Calu3 (cell line): ENCODE measurements around the gene TRAF3. TPM values are rescaled to one million over a fixed set of nuclear protein-coding genes. Genes with fewer than 3 reads are reported as not detected.

Experiments used
- BruUV-seq: library from RNA; stranded (reverse); fragments of 400-500 nt; replicated peaks from 2 replicates; lab custom pipeline; 2021; lab: Mats Ljungman, UMichigan
- CTCF ChIA-PET: fragments of 300-600 bp; sonication (Branson Sonifier 250); formaldehyde crosslinking; loops from one replicate; lab custom pipeline; 2022; ENCODE audit warnings: antibody characterized with exemption; lab: Charles Lee
- DNase-seq: peaks from one replicate; pipeline ENCODE4 v3.0.0; 2022
- H3K27ac Mint-ChIP-seq: one replicate; pipeline ENCODE4 v1.8.0; 2022; ENCODE audit warnings: mixed read lengths; ENCODE audit not compliant: unreplicated experiment
- H3K27me3 Mint-ChIP-seq: one replicate; pipeline ENCODE4 v1.8.0; 2022; ENCODE audit warnings: mixed read lengths; ENCODE audit not compliant: unreplicated experiment
- H3K36me3 Mint-ChIP-seq: one replicate; pipeline ENCODE4 v1.8.0; 2022; ENCODE audit warnings: mild to moderate bottlenecking, moderate library complexity, mixed read lengths; ENCODE audit not compliant: insufficient read depth, unreplicated experiment
- H3K4me1 Mint-ChIP-seq: one replicate; pipeline ENCODE4 v1.8.0; 2022; ENCODE audit warnings: mild to moderate bottlenecking, low read depth, mixed read lengths; ENCODE audit not compliant: unreplicated experiment
- H3K4me3 Mint-ChIP-seq: one replicate; pipeline ENCODE4 v1.8.0; 2022; ENCODE audit warnings: mild to moderate bottlenecking, low read depth, moderate library complexity, mixed read lengths; ENCODE audit not compliant: unreplicated experiment
- H3K9me3 Mint-ChIP-seq: one replicate; pipeline ENCODE4 v1.8.0; 2022; ENCODE audit warnings: low read depth, mixed read lengths; ENCODE audit not compliant: unreplicated experiment
- intact Hi-C: fragments of 100-400 bp; cut with micrococcal nuclease; formaldehyde crosslinking; loops from one replicate; pipeline ENCODE4 v1.10.0; 2022; ENCODE audit not compliant: unreplicated experiment
- total RNA-seq: library from RNA; stranded (reverse); gene quantifications from 2 replicates; pipeline ENCODE4 v1.2.3, GENCODE V29; 2022
- TF ChIP-seq, protein P1 (sequence below): fragments of 200-600 bp; IDR thresholded peaks from one replicate; pipeline ENCODE4 v1.8.0; 2022; ENCODE audit warnings: antibody characterized with exemption; ENCODE audit not compliant: unreplicated experiment

The TRAF3 gene
- total RNA-seq, 1 experiment from 2014 or later: 24.2 TPM

DNA sequence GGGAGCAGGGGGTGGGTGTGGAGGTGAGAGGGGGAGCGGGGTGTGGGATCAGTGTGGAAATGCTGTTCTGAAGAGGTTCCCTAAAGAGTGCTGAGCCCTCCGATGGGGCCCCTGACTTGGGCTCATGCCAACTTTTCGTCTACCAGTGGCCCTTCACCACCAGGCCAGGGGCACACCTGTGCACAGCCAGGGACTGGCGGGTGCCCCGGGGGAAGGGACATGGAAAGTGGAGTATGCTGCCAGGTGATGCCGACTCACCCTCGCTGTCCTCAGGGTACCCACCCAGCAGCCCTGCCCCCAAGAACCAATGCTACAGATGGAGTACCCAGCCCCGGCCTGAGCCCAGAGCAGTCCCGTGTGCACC is 171.4 kb downstream of the TRAF3 start:
- no peak for DNase-seq
- H3K4me1 Mint-ChIP-seq: no peaks in the 10 kb centered on the region

DNA sequence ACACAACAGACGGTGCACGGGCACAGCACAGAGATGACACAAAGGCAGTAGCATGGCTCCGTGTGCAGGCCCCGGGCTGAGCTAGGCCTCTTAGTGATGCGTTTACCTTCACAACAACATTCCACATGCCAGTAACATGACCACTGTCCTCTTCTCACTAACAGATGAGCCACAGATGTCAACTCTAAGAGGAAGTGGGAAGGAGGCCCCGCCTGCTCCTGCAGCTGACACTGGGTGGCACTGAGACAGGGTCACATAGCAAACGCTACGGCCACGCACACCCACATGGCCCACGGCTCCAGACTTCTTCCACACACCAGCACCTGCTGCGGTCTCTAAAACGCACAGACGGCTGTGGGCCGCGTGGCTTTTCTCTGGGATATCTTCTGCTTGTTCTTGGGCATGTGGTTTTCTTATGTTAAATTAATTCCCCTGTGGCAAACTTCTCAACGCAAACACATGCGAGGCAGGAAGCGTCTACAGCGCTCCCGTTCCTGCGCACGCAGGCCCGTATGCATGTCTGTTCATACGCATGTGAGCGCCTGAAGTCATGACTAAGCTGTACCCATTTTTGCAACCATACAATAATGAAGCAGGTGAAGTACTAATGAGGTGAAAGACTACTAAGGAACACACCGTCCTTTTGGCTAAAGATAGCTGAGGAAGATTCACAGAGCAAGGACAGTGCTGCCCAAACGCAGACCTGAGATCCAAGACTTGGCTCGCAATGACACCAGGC is 172.0 kb downstream of the TRAF3 start:
- no peaks in the 10 kb centered on the region for H3K4me1 Mint-ChIP-seq
- H3K9me3 Mint-ChIP-seq: no peaks in the 10 kb centered on the region
- no peaks in the 10 kb centered on the region for H3K27me3 Mint-ChIP-seq
- DNase-seq: no peak
- intact Hi-C loops: no loop called here
- H3K27ac Mint-ChIP-seq: no peak overlapping the region
- H3K4me3 Mint-ChIP-seq: no peak overlapping the region
- CTCF ChIA-PET: no interaction called here
- BruUV-seq: no TSS peak
- H3K36me3 Mint-ChIP-seq: peaks cover 65% of the 10 kb centered on the region
- TF ChIP-seq, protein P1, sequence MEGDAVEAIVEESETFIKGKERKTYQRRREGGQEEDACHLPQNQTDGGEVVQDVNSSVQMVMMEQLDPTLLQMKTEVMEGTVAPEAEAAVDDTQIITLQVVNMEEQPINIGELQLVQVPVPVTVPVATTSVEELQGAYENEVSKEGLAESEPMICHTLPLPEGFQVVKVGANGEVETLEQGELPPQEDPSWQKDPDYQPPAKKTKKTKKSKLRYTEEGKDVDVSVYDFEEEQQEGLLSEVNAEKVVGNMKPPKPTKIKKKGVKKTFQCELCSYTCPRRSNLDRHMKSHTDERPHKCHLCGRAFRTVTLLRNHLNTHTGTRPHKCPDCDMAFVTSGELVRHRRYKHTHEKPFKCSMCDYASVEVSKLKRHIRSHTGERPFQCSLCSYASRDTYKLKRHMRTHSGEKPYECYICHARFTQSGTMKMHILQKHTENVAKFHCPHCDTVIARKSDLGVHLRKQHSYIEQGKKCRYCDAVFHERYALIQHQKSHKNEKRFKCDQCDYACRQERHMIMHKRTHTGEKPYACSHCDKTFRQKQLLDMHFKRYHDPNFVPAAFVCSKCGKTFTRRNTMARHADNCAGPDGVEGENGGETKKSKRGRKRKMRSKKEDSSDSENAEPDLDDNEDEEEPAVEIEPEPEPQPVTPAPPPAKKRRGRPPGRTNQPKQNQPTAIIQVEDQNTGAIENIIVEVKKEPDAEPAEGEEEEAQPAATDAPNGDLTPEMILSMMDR: no peak

More for the DNA sequence above, 171.4 kb downstream of the TRAF3 start:
- BruUV-seq: no TSS peak
- CTCF ChIA-PET: no interaction called here
- TF ChIP-seq, protein P1: no peak
- Mint-ChIP-seq H3K27ac (no peak overlapping the region), H3K9me3 (no peaks in the 10 kb centered on the region), H3K27me3 (no peaks in the 10 kb centered on the region), H3K36me3 (peaks cover 68% of the 10 kb centered on the region), H3K4me3 (no peak overlapping the region)
- intact Hi-C loops: no loop called here

DNA sequence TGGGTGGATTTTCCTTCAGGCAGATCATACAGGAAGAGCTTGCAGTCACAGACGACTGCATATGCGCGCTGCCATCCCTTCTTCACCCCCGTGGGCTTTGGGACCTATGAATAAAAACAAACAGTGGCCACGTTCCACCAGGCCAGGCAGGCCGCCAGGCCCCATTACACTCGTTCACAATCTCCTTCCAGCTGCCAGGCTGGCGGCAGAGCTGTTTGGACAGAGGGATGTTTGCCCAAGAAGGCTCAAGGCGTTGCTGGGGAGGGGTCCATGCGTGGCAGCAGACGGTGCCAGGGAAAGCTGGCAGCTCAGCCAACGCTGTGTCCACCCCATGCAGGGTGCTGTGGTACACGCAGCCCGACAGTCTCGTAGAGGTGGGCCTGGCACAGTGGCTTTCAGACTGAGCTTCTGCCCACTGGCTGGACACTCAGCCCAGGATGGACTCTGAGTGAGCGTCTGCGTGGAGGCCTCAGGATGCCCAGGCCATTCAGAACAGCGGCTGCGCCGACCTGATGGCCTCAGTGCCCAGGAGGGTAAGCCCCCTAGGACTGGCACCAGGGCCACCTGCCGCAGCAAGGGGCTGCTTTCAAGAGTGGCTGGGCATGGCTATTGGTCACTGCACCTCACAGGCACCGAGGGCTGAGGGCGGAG is 172.7 kb downstream of the TRAF3 start:
- TF ChIP-seq, protein P1: no peak

DNA sequence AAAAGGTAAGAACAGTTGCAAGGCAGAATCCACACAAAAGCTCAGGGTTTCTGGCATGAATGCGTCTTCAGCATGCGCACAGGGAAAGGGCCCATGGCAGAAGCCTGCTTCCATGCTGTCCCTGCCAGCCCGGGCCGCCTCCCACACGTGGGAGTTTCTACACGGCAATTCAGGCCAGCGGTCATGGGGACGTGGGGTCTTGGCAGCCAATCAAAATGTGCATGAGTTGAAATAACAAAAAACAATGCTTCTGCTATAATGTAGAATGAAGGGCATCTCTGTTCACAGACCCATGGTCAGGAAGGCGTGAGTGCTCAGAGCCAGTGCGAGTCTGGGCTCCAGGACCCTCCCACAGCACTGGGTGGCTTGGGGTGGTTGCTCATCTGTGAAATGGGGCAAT is 173.8 kb downstream of the TRAF3 start:
- BruUV-seq: no TSS peak
- intact Hi-C loops: no loop called here
- no peak for DNase-seq
- CTCF ChIA-PET: no interaction called here
- no peaks in the 10 kb centered on the region for H3K9me3 Mint-ChIP-seq
- no peak overlapping the region for H3K27ac Mint-ChIP-seq
- no peak overlapping the region for H3K4me3 Mint-ChIP-seq
- peaks cover 58% of the 10 kb centered on the region for H3K36me3 Mint-ChIP-seq
- no peaks in the 10 kb centered on the region for H3K27me3 Mint-ChIP-seq
- TF ChIP-seq, protein P1: no peak
- H3K4me1 Mint-ChIP-seq: no peaks in the 10 kb centered on the region

More for the DNA sequence above, 172.7 kb downstream of the TRAF3 start:
- CTCF ChIA-PET: no interaction called here
- Mint-ChIP-seq H3K36me3 (peaks cover 63% of the 10 kb centered on the region), H3K27ac (no peak overlapping the region), H3K4me1 (no peaks in the 10 kb centered on the region), H3K9me3 (no peaks in the 10 kb centered on the region), H3K4me3 (no peak overlapping the region), H3K27me3 (no peaks in the 10 kb centered on the region)
- DNase-seq: no peak
- no TSS peak for BruUV-seq
- intact Hi-C loops: no loop called here
